ENCODE results near the gene WNT10A. TPM values are rescaled to one million over a fixed set of nuclear protein-coding genes. Genes with fewer than 3 reads are reported as not detected.

Gene WNT10A
- total RNA-seq, 3 donors from 2014 or later (not counting 1 experiment from before 2014, with no cell fraction given) = 0.92 to 2.9 (median 2.9) TPM

DNA sequence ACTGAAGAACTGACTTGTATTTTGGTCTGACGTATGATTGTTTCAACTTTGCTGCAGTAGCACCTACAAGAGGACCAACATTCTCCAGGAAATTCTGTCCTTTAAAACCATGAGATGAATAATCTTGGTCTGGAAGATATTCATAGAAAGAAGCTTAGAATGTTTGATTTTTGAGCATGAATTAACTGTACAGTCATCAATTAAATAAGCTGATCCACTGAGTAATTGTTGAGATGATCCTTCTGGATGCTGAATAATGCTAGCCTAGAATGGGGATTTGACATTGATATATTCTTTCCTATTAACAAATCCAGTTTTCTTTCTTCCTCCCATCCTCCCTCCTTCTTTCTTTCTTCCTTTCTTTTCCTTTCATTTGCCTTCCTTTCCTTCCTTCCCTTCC is 39.9 kb downstream of the WNT10A start:
- 83% methylated on average over 1 of the region's 1 CpG for WGBS (ENCODE audit: insufficient coverage)
- ATAC-seq = no peak
- Histone ChIP-seq H3K27me3 (ENCODE audit: control insufficient read depth, insufficient read depth, low read length) (peaks cover 3% of the 10 kb centered on the region), H3K36me3 (ENCODE audit: control insufficient read depth, insufficient read depth, low read length) (no peaks in the 10 kb centered on the region), H3K4me3 (ENCODE audit: low read length) (no peak overlapping the region), H3K4me1 (ENCODE audit: control insufficient read depth, insufficient read depth, low read length) (no peaks in the 10 kb centered on the region), H3K27ac (ENCODE audit: low read length) (no peak overlapping the region), H3K9me3 (ENCODE audit: control insufficient read depth, insufficient read depth, low read length) (no peaks in the 10 kb centered on the region)
- Mint-ChIP-seq H3K4me3 (no peak overlapping the region), H3K27me3 (ENCODE audit: low read depth in 2 of 2) (peaks cover 42 to 81% of the 10 kb centered on the region in 2 donors), H3K27ac (no peak overlapping the region), H3K4me1 (no peaks in the 10 kb centered on the region), H3K9me3 (no peaks in the 10 kb centered on the region), H3K36me3 (peaks cover 6% of the 10 kb centered on the region)
- no peak for DNase-seq
- intact Hi-C loops (cut with micrococcal nuclease) = no loop called here
- TF ChIP-seq, protein P1, sequence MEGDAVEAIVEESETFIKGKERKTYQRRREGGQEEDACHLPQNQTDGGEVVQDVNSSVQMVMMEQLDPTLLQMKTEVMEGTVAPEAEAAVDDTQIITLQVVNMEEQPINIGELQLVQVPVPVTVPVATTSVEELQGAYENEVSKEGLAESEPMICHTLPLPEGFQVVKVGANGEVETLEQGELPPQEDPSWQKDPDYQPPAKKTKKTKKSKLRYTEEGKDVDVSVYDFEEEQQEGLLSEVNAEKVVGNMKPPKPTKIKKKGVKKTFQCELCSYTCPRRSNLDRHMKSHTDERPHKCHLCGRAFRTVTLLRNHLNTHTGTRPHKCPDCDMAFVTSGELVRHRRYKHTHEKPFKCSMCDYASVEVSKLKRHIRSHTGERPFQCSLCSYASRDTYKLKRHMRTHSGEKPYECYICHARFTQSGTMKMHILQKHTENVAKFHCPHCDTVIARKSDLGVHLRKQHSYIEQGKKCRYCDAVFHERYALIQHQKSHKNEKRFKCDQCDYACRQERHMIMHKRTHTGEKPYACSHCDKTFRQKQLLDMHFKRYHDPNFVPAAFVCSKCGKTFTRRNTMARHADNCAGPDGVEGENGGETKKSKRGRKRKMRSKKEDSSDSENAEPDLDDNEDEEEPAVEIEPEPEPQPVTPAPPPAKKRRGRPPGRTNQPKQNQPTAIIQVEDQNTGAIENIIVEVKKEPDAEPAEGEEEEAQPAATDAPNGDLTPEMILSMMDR (IDR thresholded peaks at IDR 0.05) = no peak

DNA sequence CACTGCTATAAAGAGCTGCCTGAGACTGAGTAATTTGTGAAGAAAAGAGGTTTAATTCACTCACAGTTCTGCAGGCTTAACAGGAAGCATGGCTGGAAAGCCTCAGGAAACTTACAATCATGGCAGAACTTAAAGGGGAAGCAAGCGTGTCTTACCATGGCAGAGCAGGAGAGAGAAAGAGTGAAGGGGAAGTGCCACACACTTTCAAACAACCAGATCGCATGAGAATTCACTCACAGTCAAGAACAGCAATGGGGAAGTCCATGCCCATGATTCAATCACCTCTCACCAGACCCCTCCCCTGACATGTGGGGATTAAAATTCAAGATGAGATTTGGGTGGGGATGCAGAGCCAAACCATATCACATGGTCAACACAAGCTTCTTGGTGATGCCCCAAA is 44.1 kb downstream of the WNT10A start:
- no peak for DNase-seq
- Histone ChIP-seq H3K36me3 (ENCODE audit: control insufficient read depth, insufficient read depth, low read length) (no peaks in the 10 kb centered on the region), H3K4me1 (ENCODE audit: control insufficient read depth, insufficient read depth, low read length) (no peaks in the 10 kb centered on the region), H3K4me3 (ENCODE audit: low read length) (no peak overlapping the region), H3K27ac (ENCODE audit: low read length) (no peak overlapping the region), H3K9me3 (ENCODE audit: control insufficient read depth, insufficient read depth, low read length) (no peaks in the 10 kb centered on the region), H3K27me3 (ENCODE audit: control insufficient read depth, insufficient read depth, low read length) (peaks cover 8% of the 10 kb centered on the region)
- Mint-ChIP-seq H3K4me3 (no peak overlapping the region), H3K36me3 (peaks cover 6% of the 10 kb centered on the region), H3K27me3 (ENCODE audit: low read depth in 2 of 2) (peaks cover 46 to 80% of the 10 kb centered on the region in 2 donors), H3K9me3 (no peaks in the 10 kb centered on the region), H3K27ac (no peak overlapping the region), H3K4me1 (no peaks in the 10 kb centered on the region)
- intact Hi-C loops (cut with micrococcal nuclease) = no loop called here
- WGBS (ENCODE audit: insufficient coverage) = 100% methylated on average over 1 of the region's 2 CpGs
- no peak for ATAC-seq
- TF ChIP-seq, protein P1 (IDR thresholded peaks at IDR 0.05) = no peak

DNA sequence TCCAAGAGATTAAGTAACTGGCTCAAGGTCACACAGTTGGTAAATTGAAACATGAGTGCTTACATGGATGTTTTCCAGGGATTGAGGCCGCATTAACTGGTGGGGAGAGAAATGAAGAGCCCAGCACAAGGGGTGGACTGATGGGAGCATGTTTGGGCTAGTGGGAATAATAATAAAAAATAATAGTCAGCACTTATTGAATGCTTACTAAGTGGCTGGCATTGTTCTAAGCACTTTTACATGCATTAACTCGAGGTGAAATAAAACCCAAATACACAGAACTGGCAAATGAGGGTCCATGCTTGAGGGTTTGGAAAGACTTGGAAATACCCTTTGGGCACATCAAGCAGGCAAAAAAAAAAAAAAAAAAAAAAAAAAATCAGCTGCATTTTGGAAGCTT is 44.8 kb downstream of the WNT10A start:
- 82% methylated on average over 2 of the region's 2 CpGs for WGBS (ENCODE audit: insufficient coverage)
- H3K27ac Mint-ChIP-seq = no peak overlapping the region
- intact Hi-C loops (cut with micrococcal nuclease) = no loop called here
- H3K4me3 Mint-ChIP-seq = no peak overlapping the region
- no peaks in the 10 kb centered on the region for H3K36me3 ChIP-seq (ENCODE audit: control insufficient read depth, insufficient read depth, low read length)
- H3K27ac ChIP-seq (ENCODE audit: low read length) = no peak overlapping the region
- no peaks in the 10 kb centered on the region for H3K4me1 ChIP-seq (ENCODE audit: control insufficient read depth, insufficient read depth, low read length)
- H3K27me3 Mint-ChIP-seq (ENCODE audit: low read depth in 2 of 2) = peaks cover 41 to 73% of the 10 kb centered on the region in 2 donors
- no peak for ATAC-seq
- peaks cover 8% of the 10 kb centered on the region for H3K27me3 ChIP-seq (ENCODE audit: control insufficient read depth, insufficient read depth, low read length)
- TF ChIP-seq, protein P1 (IDR thresholded peaks at IDR 0.05) = no peak
- H3K36me3 Mint-ChIP-seq = peaks cover 6% of the 10 kb centered on the region
- H3K4me3 ChIP-seq (ENCODE audit: low read length) = no peak overlapping the region
- no peaks in the 10 kb centered on the region for H3K9me3 ChIP-seq (ENCODE audit: control insufficient read depth, insufficient read depth, low read length)
- H3K4me1 Mint-ChIP-seq = no peaks in the 10 kb centered on the region
- H3K9me3 Mint-ChIP-seq = no peaks in the 10 kb centered on the region
- DNase-seq = no peak

DNA sequence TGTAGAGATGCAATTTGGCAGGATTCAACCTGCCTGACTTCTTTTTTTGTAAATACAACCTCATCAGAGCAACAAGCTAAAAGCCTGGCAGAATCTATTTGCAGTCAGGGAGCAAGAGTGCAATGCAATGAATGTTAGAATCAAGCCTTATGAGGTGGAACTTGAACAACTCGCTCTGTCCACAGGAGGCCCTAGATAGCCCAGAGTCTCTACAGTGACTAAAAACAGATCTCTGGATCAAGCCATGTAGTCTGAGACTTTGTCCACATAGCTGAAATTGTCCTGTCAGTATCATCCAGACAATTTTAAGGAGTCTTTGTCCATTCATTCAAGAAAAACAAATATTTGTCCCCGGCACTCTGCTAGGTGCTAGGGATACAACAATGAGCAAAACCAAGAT is 46.8 kb downstream of the WNT10A start:
- DNase-seq (no peak), ATAC-seq (no peak)
- no peaks in the 10 kb centered on the region for H3K4me1 Mint-ChIP-seq
- no peaks in the 10 kb centered on the region for H3K9me3 ChIP-seq (ENCODE audit: control insufficient read depth, insufficient read depth, low read length)
- TF ChIP-seq, protein P1 (IDR thresholded peaks at IDR 0.05) = no peak
- H3K4me3 Mint-ChIP-seq = no peak overlapping the region
- WGBS (ENCODE audit: insufficient coverage) = 90% methylated on average over 2 of the region's 2 CpGs
- no peak overlapping the region for H3K27ac Mint-ChIP-seq
- H3K9me3 Mint-ChIP-seq = no peaks in the 10 kb centered on the region
- H3K36me3 Mint-ChIP-seq = peaks cover 6% of the 10 kb centered on the region
- intact Hi-C loops (cut with micrococcal nuclease) = no loop called here
- peaks cover 5% of the 10 kb centered on the region for H3K27me3 ChIP-seq (ENCODE audit: control insufficient read depth, insufficient read depth, low read length)
- H3K4me3 ChIP-seq (ENCODE audit: low read length) = no peak overlapping the region
- no peaks in the 10 kb centered on the region for H3K36me3 ChIP-seq (ENCODE audit: control insufficient read depth, insufficient read depth, low read length)
- H3K27me3 Mint-ChIP-seq (ENCODE audit: low read depth in 2 of 2) = peaks cover 32 to 58% of the 10 kb centered on the region in 2 donors
- H3K4me1 ChIP-seq (ENCODE audit: control insufficient read depth, insufficient read depth, low read length) = no peaks in the 10 kb centered on the region
- no peak overlapping the region for H3K27ac ChIP-seq (ENCODE audit: low read length)

Measured in natural killer cell (primary cell).